OCI-LY7 (cell line): Measurements from ENCODE around the gene TMEM165. TPM values are rescaled to one million over a fixed set of nuclear protein-coding genes. Genes with fewer than 3 reads are reported as not detected.

Experiments used
- BruUV-seq: library from RNA; stranded (reverse); fragments of 400-500 nt; replicated peaks from 2 replicates; lab custom pipeline; 2021; lab: Mats Ljungman, UMichigan
- CTCF ChIA-PET: fragments of 300-600 bp; sonication (Branson Sonifier 250); formaldehyde crosslinking; loops from one replicate; lab custom pipeline; 2022; ENCODE audit warnings: antibody characterized with exemption; ENCODE audit not compliant: unreplicated experiment; lab: Charles Lee
- POLR2A ChIA-PET: fragments of 300-600 bp; sonication (Branson Sonifier 250); formaldehyde crosslinking; loops from one replicate; lab custom pipeline; 2022; ENCODE audit warnings: antibody characterized with exemption; lab: Charles Lee
- DNase-seq: peaks from one replicate; pipeline ENCODE4 v3.0.0-alpha.2; 2015; ENCODE audit warnings: low spot score
- H2AFZ ChIP-seq: fragments of 200-600 bp; sonication (generic), shearing (Covaris generic); 2 replicates; pipeline ENCODE4 v1.6.1; 2014; ENCODE audit warnings: mild to moderate bottlenecking, antibody characterized with exemption, low read length, moderate library complexity
- H3K27ac ChIP-seq: fragments of 200-600 bp; sonication (generic); 2 replicates; pipeline ENCODE4 v1.5.1; 2014; ENCODE audit warnings: mixed run types, low read depth, mild to moderate bottlenecking, moderate library complexity, low read length, inconsistent platforms; ENCODE audit not compliant: poor library complexity, severe bottlenecking
- H3K36me3 ChIP-seq: fragments of 200-600 bp; sonication (generic); 2 replicates; pipeline ENCODE4 v1.6.1; 2014; ENCODE audit warnings: mild to moderate bottlenecking, antibody characterized with exemption, low read length, moderate library complexity, mixed read lengths; ENCODE audit not compliant: insufficient read depth
- H3K4me1 ChIP-seq: fragments of 200-600 bp; sonication (generic); 2 replicates; pipeline ENCODE4 v1.5.1; 2014; ENCODE audit warnings: mild to moderate bottlenecking, low read length; ENCODE audit not compliant: insufficient read depth, poor library complexity, severe bottlenecking
- H3K4me2 ChIP-seq: fragments of 200-600 bp; sonication (generic); 2 replicates; pipeline ENCODE4 v1.6.1; 2014; ENCODE audit warnings: mild to moderate bottlenecking, low read length
- H3K4me3 ChIP-seq: fragments of 200-600 bp; sonication (generic); 2 replicates; pipeline ENCODE4 v1.5.1; 2014; ENCODE audit warnings: mild to moderate bottlenecking, low read depth, low read length; ENCODE audit not compliant: poor library complexity, severe bottlenecking
- H3K79me2 ChIP-seq: fragments of 200-600 bp; sonication (generic); 2 replicates; pipeline ENCODE4 v1.6.1; 2016; ENCODE audit warnings: low read depth, mild to moderate bottlenecking, low read length, moderate library complexity, mixed read lengths; ENCODE audit not compliant: insufficient read depth
- H3K9me2 ChIP-seq: fragments of 200-600 bp; sonication (generic); 2 replicates; pipeline ENCODE4 v1.6.1; 2016; ENCODE audit warnings: mild to moderate bottlenecking, low read length, mixed read lengths; ENCODE audit not compliant: insufficient read depth
- H3K9me3 ChIP-seq: fragments of 200-600 bp; sonication (generic); 2 replicates; pipeline ENCODE4 v1.6.1; 2014; ENCODE audit warnings: mild to moderate bottlenecking, mixed run types, low read length, mixed read lengths
- H4K20me1 ChIP-seq: fragments of 200-600 bp; sonication (generic); 2 replicates; pipeline ENCODE4 v1.6.1; 2014; ENCODE audit warnings: mild to moderate bottlenecking, antibody characterized with exemption, low read length, moderate library complexity, mixed read lengths; ENCODE audit not compliant: insufficient read depth
- EZH2phosphoT487 ChIP-seq: fragments of 200-600 bp; sonication (generic); IDR thresholded peaks from 2 replicates; pipeline ENCODE4 v1.6.1; 2018; ENCODE audit warnings: low read depth, borderline replicate concordance, mild to moderate bottlenecking, mixed run types, antibody characterized with exemption, low read length, moderate library complexity, mixed read lengths
- intact Hi-C: fragments of 100-400 bp; cut with micrococcal nuclease; formaldehyde crosslinking; loops from one replicate; pipeline ENCODE4 v1.10.0; 2022; ENCODE audit not compliant: unreplicated experiment
- total RNA-seq, 2 experiments: library from RNA; depleted of rRNA in 1 of 2; stranded (reverse); fragments of >200 nt in 1 of 2; shearing (Covaris generic) in 1 of 2; gene quantifications; 2 replicates each; pipeline ENCODE4 v1.2.3, GENCODE V29; 2014 to 2022
- TF ChIP-seq, protein P1 (sequence below): fragments of 200-600 bp; sonication (generic); conservative IDR thresholded peaks from 2 replicates; pipeline ENCODE4 v1.5.1; 2014; ENCODE audit warnings: mild to moderate bottlenecking, antibody characterized with exemption, low read length, moderate library complexity, mixed read lengths

TMEM165 gene
- total RNA-seq, 2 experiments from 2014 or later, result 70.8 to 86.1 TPM

DNA sequence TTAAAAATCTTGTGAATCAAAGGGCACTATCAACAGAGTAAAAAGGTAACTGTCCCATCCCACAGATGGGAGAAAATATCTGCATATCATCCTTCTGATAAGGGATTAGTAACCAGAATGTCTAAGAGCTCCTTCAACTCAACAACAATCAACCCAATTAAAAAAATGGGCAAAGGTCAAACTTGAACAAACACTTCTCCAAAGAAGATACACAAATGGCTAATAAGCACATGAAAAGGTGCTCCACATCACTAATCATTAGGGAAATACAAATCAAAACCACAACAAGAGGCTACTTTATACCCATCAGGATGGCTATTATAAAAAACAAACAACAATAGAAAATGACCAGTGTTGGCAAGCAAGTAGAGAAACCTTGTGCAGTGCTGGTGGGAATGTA lies 43.3 kb downstream of the TMEM165 start:
- BruUV-seq, result no TSS peak
- Histone ChIP-seq H2AFZ (no peak overlapping the region), H3K4me3 (no peak overlapping the region), H3K27ac (no peak overlapping the region), H3K4me1 (no peaks in the 10 kb centered on the region), H3K9me2 (no peaks in the 10 kb centered on the region), H3K9me3 (no peaks in the 10 kb centered on the region), H3K79me2 (no peaks in the 10 kb centered on the region), H3K36me3 (peaks cover 34% of the 10 kb centered on the region), H4K20me1 (no peaks in the 10 kb centered on the region; the same call in 1 of the 2 replicates), H3K4me2 (no peak overlapping the region)
- POLR2A ChIA-PET, result interaction anchor here (0.7 to 1.0 kb wide), 2 partner anchors 21 to 48 kb away, joined by 3 read pairs; no protein-coding TSS in a partner anchor
- DNase-seq, result no peak
- CTCF ChIA-PET, result no interaction called here
- intact Hi-C loops, result no loop called here
- TF ChIP-seq EZH2phosphoT487, result no peak
- TF ChIP-seq, protein P1, sequence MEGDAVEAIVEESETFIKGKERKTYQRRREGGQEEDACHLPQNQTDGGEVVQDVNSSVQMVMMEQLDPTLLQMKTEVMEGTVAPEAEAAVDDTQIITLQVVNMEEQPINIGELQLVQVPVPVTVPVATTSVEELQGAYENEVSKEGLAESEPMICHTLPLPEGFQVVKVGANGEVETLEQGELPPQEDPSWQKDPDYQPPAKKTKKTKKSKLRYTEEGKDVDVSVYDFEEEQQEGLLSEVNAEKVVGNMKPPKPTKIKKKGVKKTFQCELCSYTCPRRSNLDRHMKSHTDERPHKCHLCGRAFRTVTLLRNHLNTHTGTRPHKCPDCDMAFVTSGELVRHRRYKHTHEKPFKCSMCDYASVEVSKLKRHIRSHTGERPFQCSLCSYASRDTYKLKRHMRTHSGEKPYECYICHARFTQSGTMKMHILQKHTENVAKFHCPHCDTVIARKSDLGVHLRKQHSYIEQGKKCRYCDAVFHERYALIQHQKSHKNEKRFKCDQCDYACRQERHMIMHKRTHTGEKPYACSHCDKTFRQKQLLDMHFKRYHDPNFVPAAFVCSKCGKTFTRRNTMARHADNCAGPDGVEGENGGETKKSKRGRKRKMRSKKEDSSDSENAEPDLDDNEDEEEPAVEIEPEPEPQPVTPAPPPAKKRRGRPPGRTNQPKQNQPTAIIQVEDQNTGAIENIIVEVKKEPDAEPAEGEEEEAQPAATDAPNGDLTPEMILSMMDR, result no peak

GRCh38 chr4:55440786-55441185 lies 45.0 kb downstream of the TMEM165 start:
- no peak for TF ChIP-seq EZH2phosphoT487
- TF ChIP-seq, protein P1, result no peak
- Histone ChIP-seq H3K9me2 (no peaks in the 10 kb centered on the region), H3K4me1 (no peaks in the 10 kb centered on the region), H3K27ac (no peak overlapping the region), H3K9me3 (no peaks in the 10 kb centered on the region), H3K79me2 (no peaks in the 10 kb centered on the region), H4K20me1 (no peaks in the 10 kb centered on the region; the same call in 1 of the 2 replicates), H3K4me3 (no peak overlapping the region), H3K4me2 (no peak overlapping the region), H2AFZ (no peak overlapping the region), H3K36me3 (peaks cover 19% of the 10 kb centered on the region; the same call in 1 of the 2 replicates)
- ChIA-PET POLR2A (no interaction called here), CTCF (no interaction called here)
- BruUV-seq, result no TSS peak
- no peak for DNase-seq
- intact Hi-C loops, result no loop called here

GRCh38 chr4:55442541-55442940 lies 46.8 kb downstream of the TMEM165 start:
- POLR2A ChIA-PET, result interaction anchor here (1.3 kb wide), 1 partner anchor 36 kb away, joined by 3 read pairs; no protein-coding TSS in a partner anchor

More at GRCh38 chr4:55442541-55442940, 46.8 kb downstream of the TMEM165 start:
- CTCF ChIA-PET, result no interaction called here
- Histone ChIP-seq H3K27ac (no peak overlapping the region), H4K20me1 (no peaks in the 10 kb centered on the region; the same call in 1 of the 2 replicates), H3K4me1 (no peaks in the 10 kb centered on the region), H3K4me3 (no peak overlapping the region), H3K9me3 (no peaks in the 10 kb centered on the region), H3K9me2 (no peaks in the 10 kb centered on the region), H3K79me2 (no peaks in the 10 kb centered on the region), H3K36me3 (peaks cover 17% of the 10 kb centered on the region; the same call in 1 of the 2 replicates), H2AFZ (no peak overlapping the region), H3K4me2 (no peak overlapping the region)
- no TSS peak for BruUV-seq
- intact Hi-C loops, result no loop called here
- no peak for DNase-seq
- TF ChIP-seq EZH2phosphoT487, result no peak
- TF ChIP-seq, protein P1, result no peak
